ENCODE data around the gene UNC79. TPM values are rescaled to one million over a fixed set of nuclear protein-coding genes. Genes with fewer than 3 reads are reported as not detected.
"Not testable (repeated sequence)": the region's sequence is repeated elsewhere in the genome, so short reads cannot be mapped to it uniquely, and the experiment has no call there.

The UNC79 gene
- total RNA-seq, 1 donor from 2014 or later = 0.37 TPM

DNA sequence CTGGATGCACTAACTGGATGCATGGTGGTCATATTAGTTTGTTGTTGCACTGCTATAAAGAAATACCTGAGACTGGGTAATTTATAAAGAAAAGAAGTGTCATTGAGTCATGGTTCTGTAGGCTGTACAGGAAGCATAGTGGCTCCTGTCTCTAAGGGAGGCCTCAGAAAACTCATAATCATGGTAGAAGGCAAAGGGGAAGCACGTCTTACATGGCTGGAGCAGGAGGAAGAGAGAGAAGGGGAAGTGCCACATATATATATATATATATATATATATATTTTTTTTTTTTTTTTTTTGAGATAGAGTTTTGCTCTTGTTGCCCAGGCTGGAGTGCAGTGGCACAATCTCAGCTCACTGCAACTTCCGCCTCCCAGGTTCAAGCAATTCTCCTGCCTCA, 62.9 kb downstream of the UNC79 start:
- not testable (repeated sequence) for DNase-seq (ENCODE audit: low spot score)

DNA sequence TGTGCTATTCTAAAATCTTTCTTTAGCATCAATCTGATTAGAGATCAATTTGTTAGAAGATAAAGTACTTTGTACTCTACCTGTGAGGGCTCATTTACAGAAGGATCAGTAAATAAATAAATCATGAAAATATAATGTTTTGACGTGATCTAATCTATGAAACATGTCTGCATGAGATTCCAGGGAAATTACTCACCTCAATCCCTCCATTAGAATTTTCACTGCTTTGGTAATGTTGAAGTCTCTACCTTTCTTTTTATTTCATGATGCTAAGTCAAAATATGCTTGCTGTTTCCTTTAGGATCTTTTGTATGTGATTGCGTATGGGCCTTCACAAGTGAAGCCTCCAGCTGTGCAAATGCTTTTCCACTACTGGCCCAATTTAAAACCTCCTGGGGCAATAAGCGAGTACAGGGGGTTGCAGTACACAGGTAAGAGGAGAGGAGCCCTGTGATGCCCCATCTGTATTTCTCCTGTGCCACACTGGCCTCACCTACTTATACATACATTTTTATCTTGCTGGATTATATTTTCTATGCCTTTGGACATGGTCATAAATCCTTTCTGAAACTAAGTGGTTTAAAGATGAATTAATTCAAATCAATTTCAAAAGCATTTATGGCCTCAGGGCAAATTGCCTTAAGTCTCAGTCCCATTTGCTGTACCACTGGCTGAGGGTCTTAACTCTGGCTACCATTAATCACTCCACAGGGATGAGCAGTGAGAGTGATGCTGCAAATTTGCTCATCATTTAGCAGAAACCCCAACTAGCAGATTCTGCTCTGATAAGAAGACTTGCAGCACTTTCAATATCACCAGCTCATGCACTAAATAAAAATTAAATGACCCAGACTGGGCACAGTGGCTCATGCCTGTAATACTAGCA, 66.4 kb downstream of the UNC79 start:
- DNase-seq (ENCODE audit: low spot score) = no peak

DNA sequence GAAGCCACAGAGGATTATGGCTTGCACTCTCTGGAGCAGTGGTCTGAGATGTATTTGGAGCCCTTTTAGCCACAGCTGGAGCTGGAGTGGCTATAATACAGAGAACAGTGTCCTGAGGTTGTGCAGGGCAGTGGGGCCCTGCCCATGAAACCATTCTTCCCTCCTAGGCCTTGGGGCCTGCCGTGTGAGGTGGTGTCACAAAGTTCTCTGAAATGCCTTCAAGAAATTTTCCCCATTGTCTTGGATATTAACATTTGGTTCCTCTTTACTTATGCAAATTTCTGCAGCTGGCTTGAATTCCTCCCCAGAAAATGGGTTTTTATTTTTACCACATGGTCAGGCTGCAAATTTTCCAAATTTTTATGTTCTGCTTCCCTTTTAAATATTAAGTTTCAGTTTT, 79.3 kb downstream of the UNC79 start:
- no peak for DNase-seq (ENCODE audit: low spot score)

DNA sequence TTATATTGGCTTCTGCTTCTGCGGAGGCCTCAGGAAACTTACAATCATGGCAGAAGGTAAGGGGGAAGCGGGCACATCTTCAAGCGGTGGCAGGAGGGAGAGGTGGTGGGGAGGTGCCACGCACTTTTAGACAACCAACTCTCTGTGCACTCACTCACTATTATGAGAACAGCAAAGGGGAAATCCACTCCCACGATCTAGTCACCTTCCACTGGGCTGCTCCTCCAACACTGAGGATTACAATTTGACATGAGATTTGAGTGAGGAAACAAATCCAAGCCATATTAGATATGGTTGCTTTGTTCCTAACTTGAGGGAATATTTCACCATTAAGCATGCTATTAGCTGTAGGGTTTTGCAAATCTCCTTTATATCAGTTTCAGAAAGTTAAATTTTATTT, 80.3 kb downstream of the UNC79 start:
- DNase-seq (ENCODE audit: low spot score) = no peak

DNA sequence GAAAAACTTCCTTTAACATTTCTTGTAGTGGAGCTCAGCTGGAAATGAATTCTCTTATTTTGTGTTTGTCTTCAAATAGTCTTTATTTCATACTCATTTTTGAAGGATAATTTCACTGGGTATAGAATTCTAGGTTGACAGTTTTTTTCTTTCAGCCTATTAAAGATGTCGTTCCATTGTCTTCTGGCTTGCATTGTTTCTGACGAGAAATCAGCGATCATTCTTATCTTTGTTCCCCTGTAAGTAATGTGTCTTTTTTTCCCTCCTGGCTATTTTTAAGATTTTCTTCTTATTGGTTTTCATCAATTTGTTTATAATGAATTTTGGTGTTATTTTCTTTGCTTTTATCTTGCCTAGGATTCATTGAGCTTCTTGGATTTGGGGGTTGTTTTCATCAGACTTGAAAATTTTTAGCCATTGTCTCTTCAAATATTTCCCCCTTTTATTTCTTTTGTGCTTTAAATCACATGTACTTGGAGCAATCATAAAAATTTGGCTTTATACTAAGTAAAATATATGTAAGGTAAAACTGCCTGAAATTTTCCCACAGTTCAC, 89.4 kb downstream of the UNC79 start:
- no peak for DNase-seq (ENCODE audit: low spot score)

DNA sequence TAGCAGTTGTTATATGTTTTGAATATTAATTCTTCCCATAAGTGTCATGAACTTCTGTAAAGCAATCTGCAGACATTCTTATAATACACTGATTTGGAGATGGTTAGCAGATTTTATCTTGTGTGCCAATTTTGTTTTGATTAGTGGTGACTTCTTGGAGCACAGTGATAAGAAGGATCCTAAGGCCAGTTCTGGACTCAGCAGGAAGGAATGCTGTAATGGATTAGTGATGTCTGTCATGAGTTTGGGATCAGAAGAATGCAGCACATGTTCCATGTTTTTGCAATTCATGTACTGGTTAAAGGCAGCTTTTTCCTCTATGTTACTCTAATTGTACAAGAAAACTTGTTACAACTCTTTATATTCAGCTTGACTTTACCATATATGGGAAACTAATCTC, 91.5 kb downstream of the UNC79 start:
- DNase-seq (ENCODE audit: low spot score) = no peak

DNA sequence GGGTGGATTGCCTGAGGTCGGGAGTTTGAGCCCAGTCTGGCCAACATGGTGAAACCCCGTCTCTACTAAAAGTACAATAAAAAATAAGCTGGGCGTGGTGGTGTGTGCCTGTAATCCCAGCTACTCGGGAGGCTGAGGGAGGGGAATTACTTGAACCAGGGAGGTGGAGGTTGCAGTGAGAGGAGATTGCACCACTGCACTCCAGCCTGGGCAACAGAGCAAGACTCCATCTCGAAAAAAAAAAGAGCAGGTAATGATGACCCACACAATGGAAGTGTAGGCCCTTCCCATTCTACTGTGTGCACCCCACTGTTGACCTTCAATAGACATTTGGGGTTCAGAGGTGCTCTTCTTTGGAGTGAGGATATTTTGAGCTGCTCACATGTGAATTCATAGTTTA, 94.5 kb downstream of the UNC79 start:
- DNase-seq (ENCODE audit: low spot score) = not testable (repeated sequence)

DNA sequence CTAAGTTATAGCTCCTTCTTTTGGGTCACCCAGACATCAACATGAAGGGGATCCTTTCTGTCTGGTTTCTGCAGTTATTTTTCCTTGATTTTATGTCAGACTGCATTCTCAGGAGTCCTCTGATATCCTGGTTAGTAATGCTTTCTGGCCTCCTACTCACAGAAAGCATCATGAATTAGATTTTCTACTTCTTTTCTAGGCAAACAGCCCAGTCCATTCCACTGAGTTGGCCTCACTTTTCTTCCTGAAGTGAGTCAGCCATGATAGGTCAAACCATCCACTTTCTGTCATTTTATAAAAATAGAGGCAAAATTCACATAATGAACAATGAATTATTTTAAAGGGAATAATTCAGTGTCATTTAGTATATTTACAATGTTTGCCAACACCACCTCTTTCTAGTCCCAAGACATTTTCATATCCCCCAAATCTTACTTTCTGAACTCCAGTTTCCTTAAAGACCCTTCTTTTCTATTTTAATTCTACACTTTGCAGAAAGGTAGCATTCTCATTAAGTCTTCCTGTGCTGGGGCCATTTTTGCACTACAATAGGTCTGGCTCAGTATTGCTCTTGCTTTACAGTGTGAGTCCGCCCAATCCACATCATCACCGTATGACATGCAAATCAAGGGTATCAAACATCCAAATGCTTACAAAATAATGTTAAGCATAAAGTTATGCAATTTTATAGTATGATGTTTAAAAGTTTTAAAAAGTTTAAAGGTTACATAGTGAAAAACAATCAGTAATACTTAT, 95.1 kb downstream of the UNC79 start:
- DNase-seq (ENCODE audit: low spot score) = no peak

DNA sequence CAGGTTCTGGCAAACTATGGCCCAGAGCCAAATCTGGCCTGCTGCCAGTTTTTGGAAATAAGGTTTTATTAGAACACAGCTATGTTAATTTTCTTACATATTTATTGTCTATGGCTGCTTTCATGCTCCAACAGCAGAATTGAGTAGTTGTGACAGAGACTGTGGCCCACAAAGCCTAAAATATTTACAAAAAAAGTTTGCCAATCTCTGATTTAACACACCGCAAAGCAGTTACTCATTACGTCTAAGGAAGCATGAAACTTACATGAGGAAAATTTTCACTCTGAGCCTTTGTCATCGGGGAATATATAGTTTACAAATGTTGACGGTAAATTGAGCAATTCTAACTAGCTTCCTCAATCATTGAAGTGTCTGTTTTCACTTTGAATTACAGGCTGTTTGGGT, 96.5 kb downstream of the UNC79 start:
- DNase-seq (ENCODE audit: low spot score) = no peak

DNA sequence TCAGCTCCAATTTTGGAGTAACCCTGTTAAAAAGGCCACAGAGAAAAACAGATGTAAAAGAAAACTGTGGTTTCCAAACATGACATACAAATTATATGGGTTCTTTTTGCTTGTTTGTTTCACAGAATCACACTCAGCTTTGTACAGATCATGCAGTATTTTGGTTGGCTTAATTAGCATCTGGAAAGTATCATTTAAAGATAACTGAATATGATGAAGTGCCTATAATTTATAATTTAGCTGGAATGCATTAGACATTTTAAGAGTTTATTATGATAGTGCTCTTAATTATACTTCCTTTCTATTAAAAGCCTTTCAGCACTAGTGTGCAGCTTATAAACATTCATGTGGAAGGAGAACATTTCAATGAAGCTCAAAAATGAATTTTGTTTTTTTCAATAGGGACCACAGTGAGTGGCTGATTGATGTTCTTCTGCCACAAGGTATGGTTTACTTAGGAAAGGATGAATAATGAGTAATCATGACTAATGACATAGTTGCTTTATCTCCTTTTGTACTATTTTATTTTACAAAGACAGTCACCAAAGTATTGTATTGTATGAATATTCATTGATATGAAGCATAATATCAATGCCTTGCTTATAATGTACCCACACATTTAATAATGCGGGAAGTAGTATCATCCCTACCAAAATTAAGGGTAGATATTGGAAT, 98.3 kb downstream of the UNC79 start:
- no peak for DNase-seq (ENCODE audit: low spot score)

DNA sequence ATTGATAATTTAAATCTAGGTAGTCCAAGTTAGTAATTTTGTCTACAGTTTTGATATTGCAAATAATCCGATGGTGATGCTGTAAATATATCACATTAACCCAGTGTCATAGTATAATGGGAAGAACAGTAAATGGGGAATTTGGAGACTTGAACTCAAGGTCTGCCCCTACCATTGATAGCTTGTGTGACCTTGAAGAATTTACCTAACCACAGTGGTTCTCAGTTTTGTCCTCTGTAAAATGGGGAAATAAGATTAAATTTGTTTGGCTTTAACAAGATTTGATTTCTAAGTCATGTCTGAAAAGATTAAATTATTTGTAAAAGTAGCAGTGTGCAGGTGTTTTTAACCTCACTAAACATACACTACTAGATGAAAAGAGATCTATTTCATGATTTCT, 100.9 kb downstream of the UNC79 start:
- DNase-seq (ENCODE audit: low spot score) = no peak

DNA sequence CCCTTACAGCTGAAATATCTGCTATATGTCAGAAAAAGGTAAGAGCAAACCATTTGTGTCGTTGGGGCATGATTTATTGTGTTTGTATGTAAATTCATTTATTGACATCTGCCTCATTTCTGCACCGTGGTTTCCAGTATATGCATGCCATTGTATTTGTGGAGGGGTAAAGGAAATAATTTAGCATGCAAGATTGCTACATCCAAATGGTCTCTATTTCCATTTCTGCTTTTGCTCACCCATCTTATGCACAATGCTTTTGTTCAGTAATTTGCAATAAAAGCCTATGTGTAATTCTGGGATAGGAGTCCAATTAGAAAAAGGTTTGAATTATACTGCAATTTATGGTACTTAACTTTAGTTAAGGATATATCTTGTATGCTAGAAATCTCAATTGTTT, 101.8 kb downstream of the UNC79 start:
- DNase-seq (ENCODE audit: low spot score) = no peak

DNA sequence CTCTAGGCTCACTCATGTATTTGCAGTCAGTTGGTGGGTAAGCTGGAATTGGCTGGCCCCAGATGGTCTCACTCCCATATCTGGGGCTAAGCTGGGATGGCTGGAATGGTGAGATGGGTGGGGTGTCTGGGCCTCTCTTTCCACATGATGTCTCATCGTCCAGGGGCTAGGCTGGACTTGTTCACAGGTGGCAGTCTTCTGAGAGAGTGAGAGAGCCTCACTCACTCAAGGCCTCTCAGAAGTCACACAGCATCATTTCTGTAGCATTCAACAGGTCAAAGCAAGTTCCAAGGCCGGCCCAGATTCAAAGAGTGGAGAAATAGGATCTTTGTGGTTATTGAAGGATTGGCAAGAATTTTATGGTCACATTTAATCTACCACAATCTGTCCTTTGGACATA, 102.7 kb downstream of the UNC79 start:
- DNase-seq (ENCODE audit: low spot score) = no peak

DNA sequence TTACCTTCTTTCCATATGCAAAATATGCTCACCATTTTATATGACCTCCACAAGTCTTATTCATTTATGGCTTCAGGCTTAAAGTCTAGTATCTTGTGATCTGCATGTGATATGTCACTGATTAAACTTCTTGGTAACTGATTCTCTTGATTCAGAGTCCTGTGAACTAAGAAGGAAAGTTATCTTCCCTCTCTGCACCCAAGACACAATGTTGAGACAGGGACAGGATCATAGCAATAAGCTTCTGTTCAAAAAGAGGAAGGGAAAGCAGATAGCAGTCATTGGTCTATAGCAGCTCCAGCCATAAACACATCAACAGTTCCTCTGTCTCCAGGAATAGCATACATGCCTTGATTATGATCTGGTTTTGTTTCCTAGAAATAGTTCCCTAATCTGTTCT, 103.1 kb downstream of the UNC79 start:
- no peak for DNase-seq (ENCODE audit: low spot score)

DNA sequence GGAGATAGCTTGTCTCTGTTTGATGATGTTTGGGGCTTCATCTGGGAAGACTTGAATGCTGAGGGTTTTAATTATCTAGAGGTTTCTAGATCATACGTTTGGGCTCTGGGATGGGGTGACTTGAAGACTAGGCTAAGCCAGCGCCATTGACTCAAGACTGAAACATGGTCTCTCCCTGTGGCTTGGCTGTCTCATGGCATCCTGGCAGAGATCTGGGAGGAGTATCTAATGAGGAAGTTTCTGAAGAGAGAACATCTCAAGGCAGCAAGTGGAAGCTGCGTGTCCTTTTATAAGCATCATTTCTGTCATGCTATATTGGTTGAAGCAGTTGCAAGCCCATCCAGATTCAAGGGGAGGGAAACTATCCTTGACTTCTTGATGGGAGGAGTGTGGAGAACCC, 104.8 kb downstream of the UNC79 start:
- DNase-seq (ENCODE audit: low spot score) = no peak

DNA sequence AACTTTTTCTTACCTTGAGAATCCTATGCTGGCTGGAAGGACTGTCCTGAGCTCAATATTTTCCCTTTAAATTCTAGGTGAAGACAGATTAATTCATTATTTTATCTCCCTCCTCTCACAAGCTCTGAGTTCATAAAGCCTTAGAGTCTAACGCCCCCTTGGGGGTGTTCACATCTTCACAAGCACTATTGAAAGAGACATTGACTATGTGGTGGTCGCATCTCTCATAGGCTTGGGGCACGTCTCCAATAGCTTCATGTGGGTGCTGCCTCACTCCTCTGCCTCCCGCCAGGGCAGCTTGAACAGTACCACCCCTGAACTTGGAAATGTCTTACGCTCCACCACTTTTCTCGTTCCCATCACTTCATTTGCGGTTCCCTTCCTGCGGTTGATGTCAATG, 106.2 kb downstream of the UNC79 start:
- DNase-seq (ENCODE audit: low spot score) = no peak

DNA sequence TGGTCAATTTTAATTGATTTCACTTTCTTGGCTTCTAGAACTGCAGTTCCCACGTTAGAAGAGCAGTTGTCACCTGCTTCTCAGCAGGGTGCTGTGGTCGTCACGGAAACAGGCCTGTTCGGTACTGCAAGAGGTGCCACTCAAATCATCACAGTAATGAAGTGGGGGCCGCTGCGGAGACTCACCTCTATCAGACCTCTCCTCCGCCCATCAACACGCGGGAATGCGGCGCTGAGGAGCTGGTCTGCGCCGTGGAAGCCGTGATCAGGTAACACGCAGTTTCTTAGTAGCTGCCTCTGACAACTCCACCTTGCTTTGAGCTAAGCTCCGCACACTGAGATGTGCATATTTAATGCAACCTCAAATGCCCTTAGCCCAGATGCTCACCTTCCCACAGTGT, 107.2 kb downstream of the UNC79 start:
- no peak for DNase-seq (ENCODE audit: low spot score)

DNA sequence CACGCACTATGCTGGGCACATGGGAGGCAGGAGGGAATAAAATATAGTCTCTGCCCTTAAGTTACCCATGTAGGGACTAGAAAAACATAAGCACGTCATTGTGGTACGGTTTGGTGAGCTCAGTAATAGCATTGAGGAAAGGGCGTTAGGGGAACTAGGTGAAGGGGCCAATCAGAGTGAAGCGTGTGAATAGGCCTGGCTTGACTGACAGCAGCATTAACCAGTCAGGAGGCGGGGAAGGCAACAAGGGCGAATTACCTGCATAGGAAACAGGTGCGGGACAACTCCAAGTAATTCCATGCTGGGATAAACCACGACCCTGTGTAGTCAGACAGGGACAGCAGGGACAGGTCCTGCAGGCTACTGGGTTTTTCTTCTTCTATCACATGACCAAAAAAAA, 107.7 kb downstream of the UNC79 start:
- no peak for DNase-seq (ENCODE audit: low spot score)

DNA sequence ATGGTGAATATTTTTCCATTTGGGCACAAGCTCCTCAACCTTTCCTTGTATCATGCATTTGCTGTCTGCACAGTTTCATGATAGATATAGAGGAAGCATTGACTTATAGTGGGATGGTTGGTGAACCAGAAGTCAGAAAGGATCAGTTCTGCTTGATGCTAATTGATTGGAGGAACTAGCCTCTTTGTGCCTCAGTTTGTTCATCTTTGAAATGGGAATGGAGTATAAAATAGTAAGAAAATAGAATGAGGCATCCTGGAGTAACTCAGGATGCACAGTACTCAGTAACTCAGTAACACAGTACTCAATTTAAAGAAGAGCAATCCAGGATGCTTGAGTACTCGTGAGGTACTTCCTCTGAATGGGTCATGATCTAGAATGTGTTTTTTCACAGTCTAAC, 109.5 kb downstream of the UNC79 start:
- DNase-seq (ENCODE audit: low spot score) = no peak

DNA sequence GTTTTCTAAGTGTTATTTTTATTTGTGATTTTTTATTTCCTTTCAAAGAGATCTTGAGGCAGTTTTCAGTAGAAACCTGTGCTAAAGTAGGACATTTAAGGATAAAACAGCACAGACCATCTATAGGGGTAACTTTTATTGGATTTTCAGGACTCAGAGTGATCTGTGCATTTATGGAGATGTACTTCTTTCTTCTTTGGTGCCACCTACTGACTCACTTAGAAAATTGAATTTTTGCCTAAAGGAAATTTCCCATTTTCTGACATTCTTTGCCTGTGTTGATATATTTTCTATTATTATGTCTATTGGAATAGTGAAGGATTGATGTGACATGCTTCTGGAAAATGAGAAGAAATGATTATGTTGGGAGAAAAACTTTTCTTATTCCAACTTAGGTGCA, 113.0 kb downstream of the UNC79 start:
- no peak for DNase-seq (ENCODE audit: low spot score)

DNA sequence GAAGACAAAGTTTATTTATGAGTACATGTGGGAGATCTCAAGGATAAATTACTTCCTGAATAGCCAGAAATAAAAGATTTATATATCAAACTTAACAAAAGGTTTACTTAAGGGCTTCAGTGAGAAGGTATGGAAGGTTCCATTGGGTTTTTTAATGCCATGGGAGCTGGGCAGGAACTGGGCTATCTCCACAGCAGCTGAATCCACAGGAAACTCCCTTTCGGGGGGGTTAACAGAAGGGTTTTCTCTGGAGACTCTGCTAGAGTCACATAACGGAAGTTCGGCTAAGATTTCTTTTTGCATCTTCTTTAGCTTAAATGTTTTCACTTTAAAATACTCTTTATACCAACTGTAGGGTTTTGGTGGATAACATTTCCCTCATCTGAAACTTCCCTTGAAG, 113.5 kb downstream of the UNC79 start:
- DNase-seq (ENCODE audit: low spot score) = no peak

DNA sequence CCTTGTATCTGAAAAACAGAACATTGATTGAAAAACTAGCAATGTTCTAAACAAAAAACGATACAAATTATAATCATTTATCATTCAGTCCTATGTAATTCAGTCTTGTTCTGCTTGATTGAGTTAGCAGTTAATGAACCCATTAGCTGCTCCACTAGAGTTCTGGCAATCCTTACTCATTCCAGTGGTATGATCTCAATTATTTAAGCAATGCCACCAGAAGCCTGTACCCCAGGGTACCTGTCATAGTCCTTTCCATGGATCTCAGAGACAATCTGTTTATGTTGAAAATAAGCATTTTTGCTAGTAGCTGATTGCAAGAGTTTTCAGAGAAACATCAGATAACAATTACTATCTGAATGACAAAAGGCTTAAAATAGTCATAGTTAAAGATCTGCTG, 115.9 kb downstream of the UNC79 start:
- no peak for DNase-seq (ENCODE audit: low spot score)

Measured in mucosa of gallbladder (tissue), 1 donor.